Stimulated activated CD8-positive, alpha-beta memory T cell treated with anti-CD3 and anti-CD28 coated beads, Interleukin-15, amount 100 ng/mL, for 24 hours (primary cell): ENCODE data around the gene LSM14B.
"Not testable (repeated sequence)": the region's sequence is repeated elsewhere in the genome, so short reads cannot be mapped to it uniquely, and the experiment has no call there.

Source experiments
- DNase-seq: peaks from one replicate; pipeline ENCODE4 v3.0.0-alpha.2; 2020; ENCODE audit warnings: low read depth

Gene LSM14B

DNA sequence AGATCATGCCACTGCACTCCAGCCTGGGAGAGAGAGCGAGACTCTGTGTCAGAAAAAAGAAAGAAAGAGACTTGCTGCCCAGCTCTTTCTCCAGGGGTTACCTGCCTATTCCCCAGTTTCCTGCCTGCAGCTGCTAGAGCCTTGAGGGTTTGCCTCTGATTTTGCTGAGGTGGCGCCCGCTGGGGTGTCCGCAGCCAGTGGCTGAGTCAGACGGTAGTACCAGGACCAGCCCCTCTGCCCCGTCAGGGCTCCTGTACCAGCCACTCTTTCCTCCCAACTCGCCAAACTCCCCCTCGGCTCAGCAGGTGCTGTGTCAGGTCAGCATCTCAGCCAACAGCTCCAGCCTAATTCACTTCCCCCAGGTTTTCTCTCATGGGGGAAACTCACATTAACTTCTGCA is 7.4 kb upstream of the LSM14B start:
- no peak for DNase-seq

DNA sequence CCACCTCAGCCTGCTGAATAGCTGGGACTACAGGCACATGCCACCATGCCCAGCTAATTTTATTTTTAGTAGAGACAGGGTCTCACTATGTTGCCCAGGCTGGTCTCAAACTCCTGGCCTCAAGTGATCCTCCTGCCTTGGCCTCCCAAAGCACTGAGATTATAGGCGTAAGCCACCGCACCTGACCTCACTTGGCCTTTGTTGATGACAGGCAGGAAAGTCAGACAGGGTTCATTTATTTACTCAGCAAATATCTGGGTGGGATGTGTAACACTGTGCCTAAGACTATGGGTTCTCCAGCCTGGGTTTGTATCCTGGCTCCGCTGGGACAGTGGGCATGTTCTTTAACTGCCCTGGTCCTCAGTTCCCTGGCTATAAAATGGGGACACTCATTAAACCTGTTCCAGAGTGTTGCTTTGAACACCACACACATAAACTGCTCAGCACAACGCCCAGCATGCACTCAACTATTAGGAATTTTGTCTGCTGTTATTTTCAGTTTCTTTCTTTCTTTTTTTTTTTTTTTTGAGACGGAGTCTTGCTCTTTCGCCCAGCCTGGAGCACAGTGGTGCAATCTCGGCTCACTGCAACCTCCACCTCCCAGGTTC is 6.4 kb upstream of the LSM14B start:
- DNase-seq: not testable (repeated sequence)

- no peak for DNase-seq
These were observed 5.5 kb upstream of the LSM14B start for GRCh38 chr20:62116558-62117361.

DNA sequence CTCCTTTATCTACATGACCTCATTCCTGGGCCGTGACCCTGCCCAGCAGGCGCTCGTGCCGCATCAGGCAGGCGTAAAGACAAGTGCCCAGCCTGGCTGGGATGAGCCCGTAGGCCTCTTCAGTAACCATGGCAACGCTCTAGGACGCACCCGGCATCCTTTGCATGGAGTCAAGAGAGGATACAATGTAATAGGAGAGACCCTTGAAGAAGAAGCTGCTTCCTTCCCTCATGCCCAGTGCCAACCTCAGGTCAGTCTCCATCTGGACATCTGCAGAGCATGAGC is 5.0 kb upstream of the LSM14B start:
- DNase-seq: no peak

- no peak for DNase-seq
These were observed 4.6 kb upstream of the LSM14B start for GRCh38 chr20:62117658-62118057.

DNA sequence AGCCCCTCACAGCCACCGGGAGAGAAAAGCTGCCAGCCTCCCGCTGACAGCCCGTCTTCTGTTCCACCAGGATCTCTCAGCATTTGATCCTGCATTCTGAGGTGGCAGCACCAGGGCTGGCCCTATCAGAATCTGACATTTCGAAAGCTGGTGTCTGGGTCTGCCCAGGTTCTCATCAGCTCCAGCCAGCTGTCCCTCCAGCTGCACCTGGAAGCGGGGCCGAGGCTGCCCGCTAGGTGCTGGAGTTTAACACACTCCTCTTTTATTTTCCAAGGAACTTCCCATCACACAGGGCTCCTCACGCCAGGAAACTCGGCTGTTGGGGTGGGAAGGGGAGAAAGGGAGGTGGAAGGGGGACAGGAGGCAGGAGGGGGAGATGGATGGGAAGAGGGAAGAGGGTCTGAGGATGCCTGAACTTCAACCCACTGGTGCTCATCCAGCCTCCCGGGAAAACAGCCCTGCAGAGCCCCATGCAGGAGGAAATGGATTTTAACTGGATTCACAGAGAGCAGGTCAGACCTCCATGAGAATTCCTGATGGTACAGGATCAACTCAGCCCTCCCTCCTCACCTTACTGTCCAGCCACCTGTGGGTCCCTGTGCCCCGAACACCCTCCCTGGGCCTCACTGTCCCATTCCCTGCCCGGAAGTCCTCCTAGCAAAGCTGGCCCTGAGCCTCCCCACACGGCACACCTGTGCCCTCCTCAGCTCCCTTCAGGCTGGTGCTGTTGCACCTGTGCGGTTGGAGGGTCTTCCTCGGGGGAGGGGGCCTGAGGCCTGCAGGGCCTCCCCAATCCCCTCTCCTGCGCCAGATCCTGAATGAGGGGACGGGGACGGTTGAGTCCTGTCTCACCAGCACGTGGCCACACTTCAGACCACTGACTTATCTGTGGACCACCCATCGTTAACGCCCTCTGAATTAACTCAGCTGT is 3.9 kb upstream of the LSM14B start:
- DNase-seq: no peak

DNA sequence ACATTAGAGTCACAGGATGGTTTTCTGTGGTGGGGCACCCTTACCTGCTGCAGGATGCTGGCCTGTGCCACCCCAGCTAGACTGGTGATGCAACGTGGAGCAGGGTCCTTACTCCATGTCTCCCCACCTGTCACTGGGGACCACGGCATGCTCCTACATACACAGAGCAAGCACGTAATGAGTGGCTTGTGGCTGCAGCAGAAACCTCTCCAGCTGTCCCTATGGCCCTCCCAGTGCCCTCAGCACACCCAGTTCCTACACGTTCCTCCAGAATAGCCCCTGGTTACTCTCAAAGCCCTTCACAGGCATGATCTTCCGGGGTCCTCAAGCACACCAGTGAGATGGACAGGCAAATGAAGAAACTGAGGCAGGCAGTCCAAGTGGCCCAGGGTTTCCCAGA is 3.2 kb upstream of the LSM14B start:
- DNase-seq: no peak

- no peak for DNase-seq
These were observed 2.5 kb upstream of the LSM14B start for GRCh38 chr20:62119591-62120364.

GRCh38 chr20:62120365-62120762 is 1.9 kb upstream of the LSM14B start:
- DNase-seq: no peak

DNA sequence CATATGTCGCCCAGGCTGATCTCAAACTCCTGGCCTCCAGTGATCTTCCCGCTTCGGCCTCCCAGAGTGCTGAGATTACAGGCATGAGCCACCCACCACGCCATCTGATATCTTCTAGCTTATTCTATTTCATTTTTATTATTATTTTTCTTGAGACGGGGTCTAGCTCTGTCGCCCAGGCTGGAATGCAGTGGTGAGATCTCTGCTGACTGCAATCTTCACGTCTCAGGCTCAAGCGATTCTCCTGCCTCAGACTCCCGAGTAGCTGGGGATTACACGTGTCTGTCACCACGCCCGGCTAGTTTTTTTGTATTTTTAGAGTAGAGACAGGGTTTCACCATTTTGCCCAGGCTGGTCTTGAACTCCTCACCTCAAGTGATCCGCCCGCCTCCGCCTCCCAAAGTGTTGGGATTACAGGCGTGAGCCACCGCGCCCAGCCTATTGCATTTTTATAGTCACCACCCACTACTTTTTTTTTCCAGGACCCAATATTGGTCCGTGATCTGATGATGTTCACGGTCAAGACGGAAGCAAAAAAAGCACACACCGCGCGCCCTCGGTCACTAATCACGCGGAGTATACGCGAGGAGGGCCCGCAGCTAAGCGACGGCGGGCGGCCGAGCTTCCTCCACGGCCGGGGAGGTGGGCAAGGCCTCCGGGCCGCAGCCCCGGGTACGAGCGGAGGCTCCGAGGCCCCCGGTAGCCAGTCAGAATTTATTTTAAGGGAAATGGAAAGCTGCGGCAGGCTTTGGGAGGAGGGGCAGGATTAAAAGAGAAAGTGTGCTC is 1.1 kb upstream of the LSM14B start:
- no peak for DNase-seq

DNA sequence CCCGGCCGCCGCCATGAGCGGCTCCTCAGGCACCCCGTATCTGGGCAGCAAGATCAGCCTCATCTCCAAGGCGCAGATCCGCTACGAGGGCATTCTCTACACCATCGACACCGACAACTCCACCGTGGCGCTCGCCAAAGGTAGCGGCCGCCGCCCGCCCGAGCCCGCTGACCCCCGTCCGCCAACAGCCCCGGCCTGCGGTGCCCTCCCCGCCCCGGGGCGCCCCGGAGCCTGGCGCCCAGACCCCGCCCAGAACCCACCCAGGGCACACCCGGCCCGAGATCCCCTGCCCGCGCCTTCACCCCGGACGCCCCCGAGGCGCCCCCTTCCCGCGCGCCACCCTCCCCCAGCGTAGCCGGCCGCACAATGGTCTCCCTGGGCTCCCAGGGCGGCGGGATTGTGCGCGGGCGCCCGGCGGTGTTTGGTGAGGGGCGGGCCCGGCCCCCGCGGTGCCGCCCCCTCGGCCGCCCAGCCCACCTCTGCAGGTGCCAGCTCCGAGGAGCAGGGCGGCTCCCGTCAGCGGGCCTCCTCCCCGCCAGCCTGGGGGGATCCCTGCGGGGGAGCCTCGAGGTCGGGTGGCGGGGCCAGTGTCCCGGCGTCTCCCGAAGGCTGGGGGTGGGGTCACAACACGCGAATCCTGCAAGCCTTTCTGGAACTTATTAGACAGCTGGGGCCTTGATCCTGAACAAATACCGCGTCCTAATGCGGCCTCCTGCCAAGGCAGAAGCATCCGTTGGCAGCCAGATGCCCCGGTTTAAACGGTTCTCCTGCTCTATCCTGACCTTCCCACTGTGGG is 577 bp downstream of the LSM14B start:
- DNase-seq: no peak

DNA sequence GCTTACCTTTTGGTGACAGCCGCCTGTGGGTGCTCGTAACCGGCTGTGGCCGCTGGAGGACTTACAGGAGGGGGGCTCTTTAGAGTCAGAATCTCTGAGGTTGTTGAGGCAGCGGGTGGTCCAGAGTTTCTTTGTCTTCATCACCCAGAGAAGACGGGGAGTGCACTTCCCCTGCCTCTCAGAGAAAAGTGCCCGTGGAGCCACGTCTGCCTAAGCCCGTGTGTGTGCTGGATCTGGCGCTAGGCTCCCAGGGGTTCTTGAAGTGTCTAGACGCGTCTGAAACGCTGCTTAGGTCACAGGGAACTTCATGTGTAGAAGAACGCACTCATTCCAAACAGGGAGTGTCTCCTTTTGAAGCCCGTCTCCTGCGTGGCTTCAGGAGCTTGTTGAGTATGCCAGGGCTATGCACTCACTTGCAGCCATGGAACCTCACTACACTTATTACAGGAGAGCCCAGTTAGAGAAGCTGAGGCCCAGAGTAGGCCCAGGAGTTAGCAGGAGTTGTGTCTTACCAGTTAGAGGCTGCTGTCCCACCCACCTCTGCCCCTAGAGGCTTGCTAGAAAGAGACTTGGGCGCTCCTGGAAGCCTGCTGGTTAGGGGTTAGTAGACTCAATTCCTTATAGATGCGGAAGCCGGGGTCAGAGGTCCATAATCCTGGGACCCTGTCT is 1.3 kb downstream of the LSM14B start:
- DNase-seq: no peak

GRCh38 chr20:62126141-62126540 is 3.9 kb downstream of the LSM14B start:
- DNase-seq: no peak

DNA sequence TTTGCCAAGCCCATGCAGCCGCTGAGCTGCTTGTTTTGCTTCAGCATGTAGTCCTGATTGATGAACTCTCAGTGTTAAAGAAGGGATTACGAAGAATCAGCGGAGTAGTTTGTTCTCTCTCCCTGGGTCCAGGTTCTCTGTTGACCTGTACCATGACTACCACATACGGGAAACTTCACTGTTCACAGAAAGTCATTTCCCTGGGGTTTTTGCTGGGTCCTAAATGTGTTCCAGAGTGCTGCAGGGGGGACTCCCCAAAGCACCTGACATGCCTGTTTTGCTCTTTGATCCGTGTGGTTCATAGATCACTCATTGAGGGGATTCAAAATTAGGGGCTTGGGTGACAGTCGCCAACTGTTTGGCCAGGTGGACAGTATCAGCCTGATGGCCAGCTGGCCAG is 5.5 kb downstream of the LSM14B start:
- no peak for DNase-seq

DNA sequence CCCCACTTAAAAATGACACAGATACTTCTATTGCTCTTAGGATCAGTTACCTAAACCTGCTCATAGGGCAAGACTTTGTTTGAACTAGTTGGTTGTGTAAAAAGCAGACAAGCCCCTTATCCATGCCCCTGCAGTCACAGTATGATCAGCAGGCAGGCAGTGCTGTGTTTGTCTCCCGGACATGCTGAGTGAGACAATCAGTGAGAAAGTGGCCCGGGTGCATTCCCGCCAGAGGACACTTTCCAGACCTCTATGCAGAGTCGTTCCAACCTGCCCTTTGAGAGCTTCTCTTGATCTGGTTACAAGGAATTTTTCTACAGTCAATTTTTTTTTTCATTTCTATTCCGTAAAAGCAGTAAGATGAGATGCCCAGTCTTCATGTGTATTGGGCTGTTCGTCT is 6.2 kb downstream of the LSM14B start:
- DNase-seq: no peak

DNA sequence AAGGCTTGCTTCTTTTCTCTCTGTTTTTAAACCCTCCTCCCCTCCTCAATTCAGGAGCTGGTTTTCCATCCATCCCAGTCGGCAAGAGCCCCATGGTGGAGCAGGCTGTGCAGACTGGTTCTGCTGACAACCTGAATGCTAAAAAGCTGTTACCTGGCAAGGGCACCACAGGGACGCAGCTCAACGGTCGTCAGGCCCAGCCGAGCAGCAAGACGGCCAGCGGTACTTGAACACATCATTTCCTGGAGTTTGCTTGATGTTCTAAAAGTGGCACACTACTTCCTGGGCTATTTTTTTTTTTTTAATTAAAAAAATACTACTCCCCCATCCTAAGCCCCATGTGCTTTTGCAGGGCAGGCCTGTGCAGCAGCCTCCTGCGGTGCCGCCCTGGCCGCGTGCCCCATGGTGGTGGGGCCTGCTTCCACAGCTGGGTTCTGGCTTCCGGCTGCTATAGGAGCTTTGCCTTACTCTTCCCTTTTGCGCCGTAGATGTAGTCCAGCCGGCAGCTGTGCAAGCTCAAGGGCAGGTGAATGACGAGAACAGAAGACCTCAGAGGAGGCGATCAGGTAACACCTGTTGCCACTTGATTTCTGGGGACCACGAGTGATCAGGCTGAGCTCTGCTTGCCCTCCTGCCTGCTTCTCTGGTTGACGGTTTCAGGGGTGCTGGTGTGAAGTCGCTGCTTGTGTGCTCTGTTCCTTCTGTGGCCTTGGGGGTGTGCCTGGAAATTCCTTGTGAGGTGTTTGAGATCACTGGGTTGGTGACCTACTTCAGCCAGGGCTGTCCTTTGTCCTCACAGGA is 7.7 kb downstream of the LSM14B start:
- DNase-seq: no peak

- no peak for DNase-seq
These were observed 9.5 kb downstream of the LSM14B start for GRCh38 chr20:62131560-62132320.

- DNase-seq: no peak
These were observed 10.1 kb downstream of the LSM14B start for GRCh38 chr20:62132421-62132820.
